IMR-90 (cell line): ENCODE results near the gene LRP3. TPM values are rescaled to one million over a fixed set of nuclear protein-coding genes. Genes with fewer than 3 reads are reported as not detected.

Experiments
- ATAC-seq: fragments of 200-7000 bp; cut with Tn5 transposase; 2 replicates; pipeline ENCODE4 v1.9.1; 2020; ENCODE audit warnings: low read depth, mild to moderate bottlenecking, moderate library complexity
- BruUV-seq: library from RNA; stranded (reverse); fragments of 400-500 nt; replicated peaks from 2 replicates; lab custom pipeline; 2021; lab: Mats Ljungman, UMichigan
- CTCF ChIA-PET: fragments of 300-600 bp; formaldehyde crosslinking; extraction: SDS; loops from one replicate; lab custom pipeline; 2021; ENCODE audit warnings: antibody characterized with exemption; lab: Yijun Ruan, JAX
- POLR2A ChIA-PET: fragments of 300-600 bp; sonication (Branson Sonifier 250); formaldehyde crosslinking; loops from one replicate; lab custom pipeline; 2022; ENCODE audit warnings: antibody characterized with exemption; ENCODE audit not compliant: unreplicated experiment; lab: Charles Lee
- DNase-seq: peaks from one replicate; pipeline ENCODE4 v3.0.0; 2013
- H2AFZ ChIP-seq: replicated peaks from 2 replicates; pipeline ENCODE3; 2013; ENCODE audit warnings: low read length, mild to moderate bottlenecking; ENCODE audit not compliant: poor library complexity
- H2AK5ac ChIP-seq: 2 replicates; pipeline ENCODE4 v1.6.1; 2013; ENCODE audit warnings: low read depth, low read length, inconsistent platforms
- H2AK9ac ChIP-seq: replicated peaks from 2 replicates; pipeline ENCODE3; 2013; ENCODE audit warnings: mild to moderate bottlenecking, low read depth, low read length, moderate library complexity; ENCODE audit not compliant: poor library complexity
- H2BK120ac ChIP-seq: 2 replicates; pipeline ENCODE4 v1.6.1; 2013; ENCODE audit warnings: low read depth, low read length, inconsistent platforms
- H2BK15ac ChIP-seq: 3 replicates; pipeline ENCODE4 v1.6.1; 2013; ENCODE audit warnings: low read depth, low read length, inconsistent platforms
- H2BK20ac ChIP-seq: 2 replicates; pipeline ENCODE4 v1.6.1; 2013; ENCODE audit warnings: low read depth, mild to moderate bottlenecking, inconsistent platforms, low read length, moderate library complexity
- H2BK5ac ChIP-seq: 2 replicates; pipeline ENCODE4 v1.6.1; 2013; ENCODE audit warnings: mild to moderate bottlenecking, low read depth, low read length, inconsistent platforms; ENCODE audit not compliant: poor library complexity, severe bottlenecking
- H3K14ac ChIP-seq: replicated peaks from 2 replicates; pipeline ENCODE4 v1.6.1; 2013; ENCODE audit warnings: low read depth, low read length, inconsistent platforms
- H3K18ac ChIP-seq: 2 replicates; pipeline ENCODE4 v1.6.1; 2013; ENCODE audit warnings: low read depth, low read length, control low read depth
- H3K23ac ChIP-seq: 2 replicates; pipeline ENCODE4 v1.6.1; 2013; ENCODE audit warnings: low read depth, low read length, inconsistent platforms
- H3K27ac ChIP-seq: 2 replicates; pipeline ENCODE4 v1.5.1; 2013; ENCODE audit warnings: mild to moderate bottlenecking, control low read depth, low read length; ENCODE audit not compliant: insufficient read depth
- H3K27me3 ChIP-seq: 2 replicates; pipeline ENCODE4 v1.6.1; 2013; ENCODE audit warnings: low read length; ENCODE audit not compliant: control insufficient read depth, insufficient read depth
- H3K36me3 ChIP-seq: 2 replicates; pipeline ENCODE4 v1.6.1; 2013; ENCODE audit warnings: low read length, mixed read lengths; ENCODE audit not compliant: control insufficient read depth, insufficient read depth
- H3K4ac ChIP-seq: 2 replicates; pipeline ENCODE4 v1.6.1; 2013; ENCODE audit warnings: low read depth, low read length, inconsistent platforms
- H3K4me1 ChIP-seq: 2 replicates; pipeline ENCODE4 v1.6.1; 2013; ENCODE audit warnings: low read length, mixed read lengths; ENCODE audit not compliant: control insufficient read depth, insufficient read depth
- H3K4me2 ChIP-seq: 2 replicates; pipeline ENCODE4 v1.6.1; 2013; ENCODE audit warnings: low read depth, mild to moderate bottlenecking, control low read depth, low read length, moderate library complexity
- H3K4me3 ChIP-seq: 2 replicates; pipeline ENCODE4 v1.5.1; 2013; ENCODE audit warnings: low read depth, mild to moderate bottlenecking, control low read depth, low read length, moderate library complexity; ENCODE audit not compliant: insufficient read depth
- H3K56ac ChIP-seq: 2 replicates; pipeline ENCODE4 v1.6.1; 2013; ENCODE audit warnings: low read length, inconsistent platforms; ENCODE audit not compliant: insufficient read depth; ENCODE audit errors: extremely low read depth
- H3K79me1 ChIP-seq, 2 experiments: 2 replicates each; pipeline ENCODE4 v1.6.1; 2013; ENCODE audit warnings: low read length in 2 of 2, inconsistent platforms in 1 of 2, low read depth in 1 of 2
- H3K9ac ChIP-seq: 2 replicates; pipeline ENCODE4 v1.6.1; 2013; ENCODE audit warnings: low read depth, low read length, control low read depth
- H3K9me1 ChIP-seq: 2 replicates; pipeline ENCODE4 v1.6.1; 2013; ENCODE audit warnings: low read length, inconsistent platforms; ENCODE audit not compliant: insufficient read depth
- H3K9me3 ChIP-seq: 2 replicates; pipeline ENCODE4 v1.6.1; 2013; ENCODE audit warnings: low read length; ENCODE audit not compliant: control insufficient read depth, insufficient read depth
- H4K20me1 ChIP-seq: 2 replicates; pipeline ENCODE4 v1.6.1; 2013; ENCODE audit warnings: low read length, inconsistent platforms; ENCODE audit not compliant: insufficient read depth
- H4K5ac ChIP-seq: 2 replicates; pipeline ENCODE4 v1.6.1; 2013; ENCODE audit warnings: mild to moderate bottlenecking, low read depth, low read length, control low read depth
- H4K8ac ChIP-seq, 2 experiments: 2 replicates each; pipeline ENCODE4 v1.6.1; 2013; ENCODE audit warnings: low read depth in 2 of 2, low read length in 2 of 2, control low read depth in 1 of 2, inconsistent platforms in 1 of 2
- H4K91ac ChIP-seq: 2 replicates; pipeline ENCODE4 v1.6.1; 2013; ENCODE audit warnings: low read depth, low read length, inconsistent platforms; ENCODE audit not compliant: insufficient read depth
- BHLHE40 ChIP-seq: fragments of 150-350 bp; IDR thresholded peaks from 2 replicates; pipeline ENCODE4 v1.6.1; 2016; ENCODE audit warnings: mild to moderate bottlenecking, low read depth, low read length
- CEBPB ChIP-seq: IDR thresholded peaks from 2 replicates; pipeline ENCODE4 v1.6.1; 2012; ENCODE audit warnings: low read depth, low read length, improper control_type of control experiment
- CHD1 ChIP-seq: IDR thresholded peaks from 2 replicates; pipeline ENCODE4 v1.6.1; 2012; ENCODE audit warnings: low read depth, low read length, improper control_type of control experiment
- ELK1 ChIP-seq: fragments of 150-350 bp; IDR thresholded peaks from 2 replicates; pipeline ENCODE4 v1.6.1; 2016; ENCODE audit warnings: low read depth, mild to moderate bottlenecking, low read length, moderate library complexity, borderline replicate concordance
- FOS ChIP-seq: fragments of 150-350 bp; IDR thresholded peaks from 2 replicates; pipeline ENCODE4 v1.6.1; 2016; ENCODE audit warnings: low read depth, low read length
- MAFK ChIP-seq: IDR thresholded peaks from 2 replicates; pipeline ENCODE4 v1.6.1; 2012; ENCODE audit warnings: low read depth, low read length, improper control_type of control experiment
- MAZ ChIP-seq: IDR thresholded peaks from 2 replicates; pipeline ENCODE4 v1.6.1; 2012; ENCODE audit warnings: low read depth, mild to moderate bottlenecking, low read length, improper control_type of control experiment, moderate library complexity, borderline replicate concordance
- MXI1 ChIP-seq: IDR thresholded peaks from 2 replicates; pipeline ENCODE4 v1.6.1; 2012; ENCODE audit warnings: low read depth, mild to moderate bottlenecking, low read length, moderate library complexity, borderline replicate concordance
- NFE2L2 ChIP-seq: fragments of 150-350 bp; IDR thresholded peaks from 2 replicates; pipeline ENCODE4 v1.6.1; 2016; ENCODE audit warnings: low read depth, mild to moderate bottlenecking, low read length
- POLR2A ChIP-seq: IDR thresholded peaks from 2 replicates; pipeline ENCODE4 v1.6.1; 2012; ENCODE audit warnings: mild to moderate bottlenecking, low read depth, low read length
- RAD21 ChIP-seq: IDR thresholded peaks from 2 replicates; pipeline ENCODE4 v1.6.1; 2012; ENCODE audit warnings: low read length, improper control_type of control experiment
- RCOR1 ChIP-seq: IDR thresholded peaks from 2 replicates; pipeline ENCODE4 v1.6.1; 2012; ENCODE audit warnings: mild to moderate bottlenecking, low read length, improper control_type of control experiment; ENCODE audit not compliant: insufficient replicate concordance
- RFX5 ChIP-seq: IDR thresholded peaks from 2 replicates; pipeline ENCODE4 v1.8.0; 2012; ENCODE audit warnings: low read depth, mild to moderate bottlenecking, low read length, moderate library complexity
- SMC3 ChIP-seq: fragments of 150-350 bp; IDR thresholded peaks from 2 replicates; pipeline ENCODE4 v1.6.1; 2016; ENCODE audit warnings: low read depth, mild to moderate bottlenecking, antibody characterized with exemption, low read length, moderate library complexity
- USF2 ChIP-seq: fragments of 150-350 bp; IDR thresholded peaks from 2 replicates; pipeline ENCODE4 v1.6.1; 2017; ENCODE audit warnings: mild to moderate bottlenecking, antibody characterized with exemption, low read length, low read depth
- WGBS, 2 experiments: methylation state at CpG; one replicate each; pipeline versions ENCODE4 v1.1.5 to v1.1.7; 2013; ENCODE audit warnings: missing lambda C conversion rate in 2 of 2; ENCODE audit not compliant: insufficient read length in 1 of 2; ENCODE audit errors: extremely low coverage in 2 of 2; 5-methylcytosine and 5-hydroxymethylcytosine counted together
- dilution Hi-C: fragments of 300-500 bp; cut with HindIII; formaldehyde crosslinking; loops from one replicate; pipeline ENCODE4 v1.14.3; 2018; ENCODE audit warnings: low sequenced_read_pairs; ENCODE audit not compliant: unreplicated experiment
- in situ Hi-C: fragments of 300-500 bp; cut with MboI; formaldehyde crosslinking; loops from 3 replicates; pipeline ENCODE4 v1.14.3; 2019; ENCODE audit warnings: low sequenced_read_pairs, inconsistent platforms, mixed read lengths
- intact Hi-C: fragments of 100-400 bp; cut with micrococcal nuclease; formaldehyde crosslinking; loops from 2 replicates; pipeline ENCODE4 v1.10.0; 2022
- polyA plus RNA-seq, 3 experiments: library from polyadenylated mRNA; depleted of rRNA; stranded (reverse); fragments of >200 nt; gene quantifications; 2 replicates each; pipeline ENCODE4 v1.2.3, GENCODE V29; 2012; ENCODE audit warnings: low replicate concordance in 1 of 3
- total RNA-seq: library from RNA; depleted of rRNA; stranded (reverse); fragments of >200 nt; gene quantifications from 2 replicates; pipeline ENCODE4 v1.2.3, GENCODE V29; 2012
- TF ChIP-seq, protein P1 (sequence below): conservative IDR thresholded peaks from 2 replicates; pipeline ENCODE4 v1.5.1; 2012; ENCODE audit warnings: mild to moderate bottlenecking, low read depth, low read length, improper control_type of control experiment

The LRP3 gene
- total and polyA plus RNA-seq, 2 of the 4 experiments (the other 2 are of a cell fraction), result 8.4 to 20.2 TPM

DNA sequence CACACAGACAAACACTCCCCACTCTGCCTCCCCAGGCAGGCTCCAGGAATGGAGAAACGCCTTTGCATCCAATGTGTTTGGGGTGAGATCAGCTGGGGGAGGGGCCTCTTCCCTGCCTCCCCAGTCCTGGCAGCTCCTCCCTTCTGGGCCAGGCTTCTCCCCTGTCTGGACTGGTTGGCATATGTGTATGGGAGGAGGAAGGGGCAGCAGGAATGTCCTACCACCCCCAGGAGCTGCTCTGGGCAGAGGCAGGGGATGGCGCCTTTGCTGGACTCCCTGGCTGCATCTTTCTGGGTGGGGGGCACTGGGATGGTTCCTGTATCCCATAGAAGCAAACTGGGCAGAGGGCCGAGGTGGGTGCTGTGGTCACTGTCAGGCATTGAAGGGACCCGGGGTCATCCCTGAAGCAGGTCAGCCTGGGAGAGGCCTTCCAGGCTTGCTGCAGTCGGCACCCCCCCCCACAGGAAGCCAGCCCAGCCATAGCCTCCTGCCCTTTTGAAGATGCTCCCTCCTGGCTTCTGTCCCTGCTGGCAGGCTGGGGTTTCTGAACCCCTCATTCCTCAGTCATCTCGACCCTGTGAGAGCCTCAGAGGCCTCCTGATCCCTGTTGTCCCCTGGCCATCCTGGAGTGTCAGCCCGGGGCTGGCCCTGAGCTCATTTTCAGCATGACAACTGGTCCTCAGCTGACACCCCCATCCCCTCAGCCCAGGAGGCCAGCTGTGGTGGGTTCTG is 52.7 kb downstream of the LRP3 start:
- WGBS, 2 experiments, result 40% methylated on average over 3 of the region's 7 CpGs; no CpG with 5 or more reads in 1 of the 2 experiments
- in situ Hi-C loops (no loop called here), intact Hi-C loops (no loop called here)

More for the DNA sequence above, 52.7 kb downstream of the LRP3 start:
- no peak overlapping the region for H2BK15ac ChIP-seq
- dilution Hi-C loops, result no loop called here
- no peaks in the 10 kb centered on the region for H3K4me1 ChIP-seq
- H3K27me3 ChIP-seq, result peaks cover 4% of the 10 kb centered on the region; the same call in 1 of the 2 replicates
- no peak overlapping the region for H3K4me3 ChIP-seq
- no peak overlapping the region for H2BK20ac ChIP-seq
- H3K14ac ChIP-seq, result no peak overlapping the region
- no peak overlapping the region for H4K8ac ChIP-seq
- no peak overlapping the region for H2BK120ac ChIP-seq
- H3K9me3 ChIP-seq, result no peaks in the 10 kb centered on the region
- no peak overlapping the region for H4K5ac ChIP-seq
- H2BK5ac ChIP-seq, result no peak overlapping the region
- no peak overlapping the region for H3K4me2 ChIP-seq
- H2AFZ ChIP-seq, result no peak overlapping the region
- H3K23ac ChIP-seq, result no peak overlapping the region
- no peaks in the 10 kb centered on the region for H4K20me1 ChIP-seq
- no peak overlapping the region for H3K56ac ChIP-seq
- H3K79me1 ChIP-seq, result no peaks in the 10 kb centered on the region
- no peak overlapping the region for H4K91ac ChIP-seq
- H3K9me1 ChIP-seq, result 0 out of 2 replicates have a peak, but pooled peaks cover 12% of the 10 kb centered on the region
- ATAC-seq (no peak), DNase-seq (no peak)
- POLR2A ChIA-PET, result no interaction called here
- H3K18ac ChIP-seq, result no peak overlapping the region
- TF ChIP-seq BHLHE40 (no peak), ELK1 (no peak), MXI1 (no peak), CEBPB (no peak), POLR2A (no peak), FOS (no peak), MAFK (no peak), USF2 (no peak), CHD1 (no peak), RFX5 (no peak), RCOR1 (no peak), RAD21 (no peak), SMC3 (no peak), NFE2L2 (no peak), MAZ (no peak)
- TF ChIP-seq, protein P1, sequence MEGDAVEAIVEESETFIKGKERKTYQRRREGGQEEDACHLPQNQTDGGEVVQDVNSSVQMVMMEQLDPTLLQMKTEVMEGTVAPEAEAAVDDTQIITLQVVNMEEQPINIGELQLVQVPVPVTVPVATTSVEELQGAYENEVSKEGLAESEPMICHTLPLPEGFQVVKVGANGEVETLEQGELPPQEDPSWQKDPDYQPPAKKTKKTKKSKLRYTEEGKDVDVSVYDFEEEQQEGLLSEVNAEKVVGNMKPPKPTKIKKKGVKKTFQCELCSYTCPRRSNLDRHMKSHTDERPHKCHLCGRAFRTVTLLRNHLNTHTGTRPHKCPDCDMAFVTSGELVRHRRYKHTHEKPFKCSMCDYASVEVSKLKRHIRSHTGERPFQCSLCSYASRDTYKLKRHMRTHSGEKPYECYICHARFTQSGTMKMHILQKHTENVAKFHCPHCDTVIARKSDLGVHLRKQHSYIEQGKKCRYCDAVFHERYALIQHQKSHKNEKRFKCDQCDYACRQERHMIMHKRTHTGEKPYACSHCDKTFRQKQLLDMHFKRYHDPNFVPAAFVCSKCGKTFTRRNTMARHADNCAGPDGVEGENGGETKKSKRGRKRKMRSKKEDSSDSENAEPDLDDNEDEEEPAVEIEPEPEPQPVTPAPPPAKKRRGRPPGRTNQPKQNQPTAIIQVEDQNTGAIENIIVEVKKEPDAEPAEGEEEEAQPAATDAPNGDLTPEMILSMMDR, result no peak
- H3K9ac ChIP-seq, result no peak overlapping the region
- no peaks in the 10 kb centered on the region for H3K36me3 ChIP-seq
- H3K4ac ChIP-seq, result no peak overlapping the region
- H3K27ac ChIP-seq, result no peak overlapping the region
- no TSS peak for BruUV-seq
- H2AK5ac ChIP-seq, result no peak overlapping the region
- no peak overlapping the region for H2AK9ac ChIP-seq
- CTCF ChIA-PET, result no interaction called here
